Left ventricle myocardium superior (tissue), 1 donor: ENCODE data around the gene TRDN. TPM values are rescaled to one million over a fixed set of nuclear protein-coding genes. Genes with fewer than 3 reads are reported as not detected.

ENCODE experiments used
- ATAC-seq: fragments of 200-7000 bp; cut with Tn5 transposase; one replicate; pipeline ENCODE4 v1.9.1; 2020; ENCODE audit warnings: mild to moderate bottlenecking, moderate library complexity
- DNase-seq: peaks from one replicate; pipeline ENCODE4 v3.0.0-alpha.2; 2020
- intact Hi-C: fragments of 100-400 bp; cut with micrococcal nuclease; formaldehyde crosslinking; loops from one replicate; pipeline ENCODE4 v1.11.0; 2022
- total RNA-seq: library from RNA; stranded (reverse); fragmentation: NEBNext Ultra II Directional; extraction: Animal tissue kit (Norgen Biotek cat#: 25700); gene quantifications from one replicate; pipeline ENCODE4 v1.2.1, GENCODE V29; 2021
- donor health status: DM: no; HTN: yes; CAD: no; lungs with severe emphysema.

The TRDN gene
- total RNA-seq, 1 donor from 2014 or later = 470 TPM

DNA sequence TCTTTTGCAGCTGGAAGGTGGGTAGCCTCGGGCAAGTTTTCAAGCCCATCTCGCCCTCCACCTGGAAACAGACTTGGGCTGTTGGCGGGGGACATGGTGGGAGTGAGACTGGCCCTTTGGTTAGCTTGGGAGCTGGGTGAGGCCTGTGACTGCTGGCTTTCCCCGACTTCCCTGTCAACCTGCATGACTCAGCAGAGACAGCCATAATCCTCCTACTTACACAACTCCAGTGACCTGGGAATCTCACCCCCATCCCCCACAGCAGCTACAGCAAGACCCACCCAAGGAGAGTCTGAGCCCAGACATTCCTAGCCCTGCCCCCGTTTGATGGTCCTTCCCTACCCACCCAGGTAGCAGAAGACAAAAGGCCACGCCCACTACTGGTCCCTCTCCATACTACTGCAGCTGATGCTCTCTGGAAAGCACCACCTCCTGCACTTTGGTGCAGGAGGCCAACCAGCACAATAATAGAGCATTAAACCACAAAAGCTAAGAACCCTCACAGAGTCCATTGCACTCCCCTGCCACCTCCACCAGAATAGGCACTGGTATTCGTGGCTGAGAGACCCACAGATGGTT lies 188.4 kb downstream of the TRDN start:
- no peak for ATAC-seq
- intact Hi-C loops = no loop called here
- no peak for DNase-seq

- no peak for DNase-seq
- ATAC-seq = no peak
- intact Hi-C loops = no loop called here
Observed at GRCh38 chr6:123447315-123447937, 189.3 kb downstream of the TRDN start.

- no peak for DNase-seq
- ATAC-seq = peak; percentile 80
- intact Hi-C loops = no loop called here
Observed at GRCh38 chr6:123439371-123439770, 197.4 kb downstream of the TRDN start.

- DNase-seq = no peak
- intact Hi-C loops = no loop called here
- peak; percentile 72 for ATAC-seq
Observed at GRCh38 chr6:123434186-123434585, 202.6 kb downstream of the TRDN start.

- ATAC-seq (no peak), DNase-seq (no peak)
- intact Hi-C loops = no loop called here
Observed at GRCh38 chr6:123430970-123431369, 205.8 kb downstream of the TRDN start.

GRCh38 chr6:123427008-123427407 lies 209.7 kb downstream of the TRDN start:
- intact Hi-C loops = no loop called here
- DNase-seq = no peak
- ATAC-seq = no peak

- intact Hi-C loops = no loop called here
- ATAC-seq = no peak
- DNase-seq = no peak
Observed at GRCh38 chr6:123423130-123423529, 213.6 kb downstream of the TRDN start.

GRCh38 chr6:123420512-123420911 lies 216.2 kb downstream of the TRDN start:
- DNase-seq (no peak), ATAC-seq (no peak)
- intact Hi-C loops = no loop called here

GRCh38 chr6:123418071-123418470 lies 218.7 kb downstream of the TRDN start:
- DNase-seq (no peak), ATAC-seq (peak; percentile 17)
- intact Hi-C loops = loop anchor here (5.0 kb wide), 1 partner anchor 299 kb away; no protein-coding TSS in a partner anchor

DNA sequence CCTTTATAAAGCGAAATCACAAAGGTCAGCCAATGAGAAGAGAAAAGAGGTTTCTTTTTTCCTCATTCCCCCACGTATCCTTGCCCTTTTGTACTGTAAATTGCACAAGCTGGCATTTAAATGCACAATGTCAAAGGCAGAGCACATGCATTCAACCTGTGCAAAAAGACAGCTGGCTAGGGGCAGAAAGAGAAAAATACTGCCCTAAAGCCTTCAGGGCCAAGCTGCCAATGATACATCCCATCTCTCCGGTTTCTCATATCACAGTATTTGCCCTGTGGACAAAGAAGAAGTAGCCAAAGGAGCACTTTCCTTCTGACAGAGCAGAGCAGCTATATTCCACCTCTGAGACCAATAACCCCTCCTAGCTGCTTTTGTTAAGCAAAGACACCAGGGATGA lies 219.2 kb downstream of the TRDN start:
- peak; percentile 30 for ATAC-seq
- intact Hi-C loops = loop anchor here (5.0 kb wide), 1 partner anchor 300 kb away; no protein-coding TSS in a partner anchor

DNA sequence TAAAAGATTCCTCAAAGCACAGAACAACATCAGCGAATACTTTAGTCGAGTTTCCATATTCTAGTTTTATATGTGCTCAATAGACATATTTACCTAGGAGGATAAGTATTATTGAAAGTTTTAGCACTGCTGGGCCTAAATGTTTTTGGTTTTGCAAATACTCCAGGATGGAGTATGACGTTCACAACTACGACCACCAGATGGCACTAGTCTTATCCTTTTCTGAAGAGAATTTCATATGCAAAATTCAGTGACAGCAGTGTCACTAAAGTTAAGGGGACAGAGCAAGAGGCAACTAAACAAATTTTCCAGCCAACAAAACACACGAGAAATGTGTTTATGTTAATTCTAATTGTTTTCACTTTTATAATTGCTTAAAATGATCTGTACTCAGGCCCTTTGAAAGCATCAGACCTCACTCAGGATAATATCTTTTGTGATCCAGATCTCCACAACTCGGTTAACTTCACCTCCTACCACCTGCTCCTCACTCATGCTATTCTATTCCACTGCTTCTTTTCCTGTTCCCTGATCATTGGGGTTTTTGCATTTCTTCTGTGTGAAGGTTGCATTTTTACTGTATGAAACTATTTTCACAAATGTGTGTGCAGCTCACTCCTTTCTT lies 220.8 kb downstream of the TRDN start:
- intact Hi-C loops = loop anchor here (5.0 kb wide), 1 partner anchor 301 kb away; no protein-coding TSS in a partner anchor
- ATAC-seq = peak; percentile 76
- no peak for DNase-seq

More for the DNA sequence above, 219.2 kb downstream of the TRDN start:
- DNase-seq = no peak

GRCh38 chr6:123404975-123405374 lies 231.8 kb downstream of the TRDN start:
- DNase-seq (no peak), ATAC-seq (no peak)
- intact Hi-C loops = no loop called here

GRCh38 chr6:123402052-123402451 lies 234.7 kb downstream of the TRDN start:
- ATAC-seq = no peak
- no peak for DNase-seq
- intact Hi-C loops = no loop called here

- intact Hi-C loops = no loop called here
- DNase-seq (no peak), ATAC-seq (no peak)
Observed at GRCh38 chr6:123398072-123398471, 238.7 kb downstream of the TRDN start.

GRCh38 chr6:123393331-123393730 lies 243.4 kb downstream of the TRDN start:
- intact Hi-C loops = no loop called here
- DNase-seq (no peak), ATAC-seq (no peak)

GRCh38 chr6:123383718-123384117 lies 253.0 kb downstream of the TRDN start:
- ATAC-seq (no peak), DNase-seq (no peak)
- intact Hi-C loops = no loop called here

DNA sequence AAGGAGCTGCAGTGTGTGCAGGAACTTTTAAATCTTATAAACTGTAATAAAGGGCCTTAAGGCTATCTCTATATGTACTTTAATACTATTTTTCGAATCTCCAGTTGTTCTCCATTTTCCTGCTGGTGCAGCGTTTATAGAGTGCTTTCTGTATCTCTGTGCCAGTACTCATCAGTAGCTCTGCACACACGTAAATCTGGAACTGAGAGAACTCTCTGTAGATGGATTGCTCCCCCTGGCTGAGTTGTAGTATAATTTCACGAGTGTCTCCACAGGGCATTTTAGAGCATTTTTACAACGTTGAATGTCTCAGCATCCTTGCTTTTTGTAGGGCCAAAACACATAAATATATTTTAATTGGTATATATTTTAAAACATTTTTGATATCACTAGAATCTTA lies 256.5 kb downstream of the TRDN start:
- intact Hi-C loops = no loop called here
- DNase-seq (no peak), ATAC-seq (peak; percentile 47)

DNA sequence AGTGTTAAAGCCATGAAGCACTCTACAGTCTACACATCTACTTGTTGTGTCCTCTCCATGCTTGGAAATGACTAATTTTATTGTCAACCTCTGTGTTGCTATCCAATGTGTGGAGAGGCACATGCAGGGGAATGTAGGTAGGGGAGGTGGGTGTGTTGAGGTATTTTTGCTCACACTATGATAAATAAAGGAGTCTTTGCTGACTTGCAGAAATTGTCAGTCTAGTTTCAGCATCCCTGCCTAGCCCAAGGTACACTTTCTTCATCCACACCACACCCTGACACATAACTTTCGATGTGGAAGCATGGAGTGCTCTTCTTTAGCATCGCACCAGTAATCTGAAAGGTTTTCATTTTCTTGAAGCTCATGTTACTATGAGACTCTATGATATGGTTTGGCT lies 264.0 kb downstream of the TRDN start:
- no peak for DNase-seq
- ATAC-seq = no peak
- intact Hi-C loops = no loop called here

DNA sequence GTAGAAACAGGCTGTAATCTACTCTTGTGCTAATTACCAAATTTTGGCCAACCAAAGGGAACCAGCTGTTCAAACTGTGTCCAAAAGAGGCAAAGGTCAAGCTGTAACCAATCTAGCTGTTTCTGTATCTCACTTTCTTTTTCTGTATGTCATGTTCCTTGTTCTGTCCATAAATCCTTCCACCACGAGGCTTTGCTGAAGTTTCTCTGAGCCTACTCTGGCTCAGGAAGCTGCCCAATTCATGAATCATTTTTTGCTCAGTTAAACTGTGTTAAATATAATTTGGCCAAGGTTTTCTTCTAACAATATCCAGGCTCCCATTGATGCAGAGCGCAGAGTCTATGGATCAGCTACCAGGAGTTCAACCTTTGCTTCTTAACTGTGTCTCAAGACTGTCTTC lies 272.8 kb downstream of the TRDN start:
- no peak for DNase-seq
- intact Hi-C loops = no loop called here
- ATAC-seq = no peak

DNA sequence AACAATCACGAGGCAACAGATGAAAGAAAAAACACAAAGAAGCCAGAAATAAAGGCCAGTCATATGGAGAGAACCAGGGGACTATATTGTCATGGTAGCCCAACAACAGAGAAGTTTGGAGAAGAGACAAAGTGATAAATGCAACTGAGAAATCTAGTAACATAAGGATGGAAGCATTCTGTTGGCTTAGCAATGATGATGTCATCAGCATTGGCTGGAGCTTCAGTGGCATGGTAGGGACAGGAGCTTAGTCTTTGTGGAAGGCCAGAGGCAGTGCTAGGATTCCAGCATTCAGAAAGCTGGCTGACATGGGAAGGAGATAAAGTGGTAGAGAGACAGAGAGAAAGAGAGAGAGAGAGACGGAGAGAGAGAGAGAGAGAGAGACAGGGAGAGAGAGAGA lies 276.4 kb downstream of the TRDN start:
- ATAC-seq (no peak), DNase-seq (no peak)
- intact Hi-C loops = no loop called here

GRCh38 chr6:123352705-123353104 lies 284.0 kb downstream of the TRDN start:
- ATAC-seq (no peak), DNase-seq (no peak)
- intact Hi-C loops = no loop called here
